Measurements from ENCODE around the gene ABCA4.

- TF ChIP-seq, protein P1, sequence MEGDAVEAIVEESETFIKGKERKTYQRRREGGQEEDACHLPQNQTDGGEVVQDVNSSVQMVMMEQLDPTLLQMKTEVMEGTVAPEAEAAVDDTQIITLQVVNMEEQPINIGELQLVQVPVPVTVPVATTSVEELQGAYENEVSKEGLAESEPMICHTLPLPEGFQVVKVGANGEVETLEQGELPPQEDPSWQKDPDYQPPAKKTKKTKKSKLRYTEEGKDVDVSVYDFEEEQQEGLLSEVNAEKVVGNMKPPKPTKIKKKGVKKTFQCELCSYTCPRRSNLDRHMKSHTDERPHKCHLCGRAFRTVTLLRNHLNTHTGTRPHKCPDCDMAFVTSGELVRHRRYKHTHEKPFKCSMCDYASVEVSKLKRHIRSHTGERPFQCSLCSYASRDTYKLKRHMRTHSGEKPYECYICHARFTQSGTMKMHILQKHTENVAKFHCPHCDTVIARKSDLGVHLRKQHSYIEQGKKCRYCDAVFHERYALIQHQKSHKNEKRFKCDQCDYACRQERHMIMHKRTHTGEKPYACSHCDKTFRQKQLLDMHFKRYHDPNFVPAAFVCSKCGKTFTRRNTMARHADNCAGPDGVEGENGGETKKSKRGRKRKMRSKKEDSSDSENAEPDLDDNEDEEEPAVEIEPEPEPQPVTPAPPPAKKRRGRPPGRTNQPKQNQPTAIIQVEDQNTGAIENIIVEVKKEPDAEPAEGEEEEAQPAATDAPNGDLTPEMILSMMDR (IDR thresholded peaks at IDR 0.05) = no peak
- no peak for TF ChIP-seq POLR2A (IDR thresholded peaks at IDR 0.05)
These were observed 25.3 kb upstream of the ABCA4 start for GRCh38 chr1:94146273-94146672.

All from Peyer's patch (tissue), 4 donors.